ENCODE data around the gene RARB. TPM values are rescaled to one million over a fixed set of nuclear protein-coding genes. Genes with fewer than 3 reads are reported as not detected.

The RARB gene
- total and polyA plus RNA-seq, 9 of the 15 experiments (the other 6 are each of a cell fraction or from before 2014, with no cell fraction given), result 0.15 to 1.3 (median 0.27) TPM

DNA sequence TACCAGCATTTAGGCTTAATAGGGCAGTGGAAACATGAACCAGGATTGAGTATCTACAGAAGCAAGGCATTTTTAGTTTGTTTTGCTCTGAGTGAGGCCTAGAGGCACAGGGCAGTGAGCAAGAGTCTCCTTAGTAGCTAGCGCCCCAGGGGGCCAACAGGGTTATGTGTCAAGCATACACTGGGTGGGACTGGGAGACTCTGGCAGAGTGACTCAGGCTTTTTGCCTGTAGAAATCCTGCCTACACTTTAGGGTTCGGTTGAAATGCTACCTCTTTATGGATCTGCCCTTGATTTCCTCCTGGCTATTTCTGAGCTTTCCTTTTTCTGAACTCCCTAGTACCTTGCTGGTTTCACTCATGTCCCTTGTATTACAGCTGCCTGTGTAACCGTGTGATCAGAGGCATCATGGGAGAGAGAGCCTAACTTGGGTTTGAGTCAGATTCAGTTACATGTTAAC, 164.5 kb downstream of the RARB start (continued):
- TF ChIP-seq ZBTB26 (CRISPR knock-in tag; IDR thresholded peaks at IDR 0.05) (no peak), ZNF224 (CRISPR knock-in tag; IDR thresholded peaks at IDR 0.05) (no peak), DMBX1 (CRISPR knock-in tag; IDR thresholded peaks at IDR 0.05; ENCODE audit: borderline replicate concordance) (no peak), BRCA1 (IDR thresholded peaks at IDR 0.05) (no peak), BRCA1 (CRISPR knock-in tag; IDR thresholded peaks at IDR 0.05) (no peak), CEBPZ (IDR thresholded peaks at IDR 0.05; ENCODE audit: borderline replicate concordance, low read depth, low read length) (no peak), HIVEP1 (CRISPR knock-in tag; IDR thresholded peaks at IDR 0.05) (no peak), MCM2 (IDR thresholded peaks at IDR 0.05; ENCODE audit: low read depth) (no peak), NCOA2 (IDR thresholded peaks at IDR 0.05; ENCODE audit: partially characterized antibody in 2 of 2) (peak in 1 of 2 experiments; percentile 14), SMARCB1 (IDR thresholded peaks at IDR 0.05; ENCODE audit: insufficient read length, low read depth) (no peak), THRAP3 (IDR thresholded peaks at IDR 0.05; ENCODE audit: borderline replicate concordance) (no peak), RBBP5 (IDR thresholded peaks at IDR 0.05; ENCODE audit: borderline replicate concordance, insufficient read depth, low read length, poor library complexity, severe bottlenecking) (no peak), MAFK (IDR thresholded peaks at IDR 0.05; ENCODE audit: low read length) (peak; percentile 76), GABPB1 (CRISPR knock-in tag; IDR thresholded peaks at IDR 0.05) (no peak), POLR2AphosphoS2 (IDR thresholded peaks at IDR 0.05; ENCODE audit: low read length) (no peak), CBFA2T3 (IDR thresholded peaks at IDR 0.05) (no peak)
- TF ChIP-seq, protein P1, sequence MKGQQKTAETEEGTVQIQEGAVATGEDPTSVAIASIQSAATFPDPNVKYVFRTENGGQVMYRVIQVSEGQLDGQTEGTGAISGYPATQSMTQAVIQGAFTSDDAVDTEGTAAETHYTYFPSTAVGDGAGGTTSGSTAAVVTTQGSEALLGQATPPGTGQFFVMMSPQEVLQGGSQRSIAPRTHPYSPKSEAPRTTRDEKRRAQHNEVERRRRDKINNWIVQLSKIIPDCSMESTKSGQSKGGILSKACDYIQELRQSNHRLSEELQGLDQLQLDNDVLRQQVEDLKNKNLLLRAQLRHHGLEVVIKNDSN (CRISPR knock-in tag; IDR thresholded peaks at IDR 0.05), result no peak
- TF ChIP-seq, protein P2, sequence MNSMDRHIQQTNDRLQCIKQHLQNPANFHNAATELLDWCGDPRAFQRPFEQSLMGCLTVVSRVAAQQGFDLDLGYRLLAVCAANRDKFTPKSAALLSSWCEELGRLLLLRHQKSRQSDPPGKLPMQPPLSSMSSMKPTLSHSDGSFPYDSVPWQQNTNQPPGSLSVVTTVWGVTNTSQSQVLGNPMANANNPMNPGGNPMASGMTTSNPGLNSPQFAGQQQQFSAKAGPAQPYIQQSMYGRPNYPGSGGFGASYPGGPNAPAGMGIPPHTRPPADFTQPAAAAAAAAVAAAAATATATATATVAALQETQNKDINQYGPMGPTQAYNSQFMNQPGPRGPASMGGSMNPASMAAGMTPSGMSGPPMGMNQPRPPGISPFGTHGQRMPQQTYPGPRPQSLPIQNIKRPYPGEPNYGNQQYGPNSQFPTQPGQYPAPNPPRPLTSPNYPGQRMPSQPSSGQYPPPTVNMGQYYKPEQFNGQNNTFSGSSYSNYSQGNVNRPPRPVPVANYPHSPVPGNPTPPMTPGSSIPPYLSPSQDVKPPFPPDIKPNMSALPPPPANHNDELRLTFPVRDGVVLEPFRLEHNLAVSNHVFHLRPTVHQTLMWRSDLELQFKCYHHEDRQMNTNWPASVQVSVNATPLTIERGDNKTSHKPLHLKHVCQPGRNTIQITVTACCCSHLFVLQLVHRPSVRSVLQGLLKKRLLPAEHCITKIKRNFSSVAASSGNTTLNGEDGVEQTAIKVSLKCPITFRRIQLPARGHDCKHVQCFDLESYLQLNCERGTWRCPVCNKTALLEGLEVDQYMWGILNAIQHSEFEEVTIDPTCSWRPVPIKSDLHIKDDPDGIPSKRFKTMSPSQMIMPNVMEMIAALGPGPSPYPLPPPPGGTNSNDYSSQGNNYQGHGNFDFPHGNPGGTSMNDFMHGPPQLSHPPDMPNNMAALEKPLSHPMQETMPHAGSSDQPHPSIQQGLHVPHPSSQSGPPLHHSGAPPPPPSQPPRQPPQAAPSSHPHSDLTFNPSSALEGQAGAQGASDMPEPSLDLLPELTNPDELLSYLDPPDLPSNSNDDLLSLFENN (IDR thresholded peaks at IDR 0.05; ENCODE audit: low read depth in 2 of 2, low read length in 2 of 2), result peak in 1 of 2 experiments; percentile 35; a peak in 1 of 4 replicates
- TF ChIP-seq, protein P3, sequence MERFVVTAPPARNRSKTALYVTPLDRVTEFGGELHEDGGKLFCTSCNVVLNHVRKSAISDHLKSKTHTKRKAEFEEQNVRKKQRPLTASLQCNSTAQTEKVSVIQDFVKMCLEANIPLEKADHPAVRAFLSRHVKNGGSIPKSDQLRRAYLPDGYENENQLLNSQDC (CRISPR knock-in tag; IDR thresholded peaks at IDR 0.05), result no peak

All from K562 (cell line).